DND-41 (cell line): Measurements from ENCODE around the gene TTLL6.

Experiments
- ATAC-seq: fragments of 200-7000 bp; cut with Tn5 transposase; 3 replicates; pipeline ENCODE4 v1.9.1; 2021; ENCODE audit warnings: low read depth; ENCODE audit not compliant: insufficient read depth
- DNase-seq: peaks from one replicate; pipeline ENCODE4 v3.0.0-alpha.2; 2020
- H2AFZ ChIP-seq: 2 replicates; pipeline ENCODE4 v1.6.0; 2012; ENCODE audit warnings: low read depth, low read length
- H3K27ac ChIP-seq: 2 replicates; pipeline ENCODE4 v1.5.1; 2012; ENCODE audit warnings: low read length, inconsistent platforms
- H3K27me3 ChIP-seq: fragments of 200-600 bp; sonication (generic); 2 replicates; pipeline ENCODE4 v1.6.0; 2012; ENCODE audit warnings: low read length, mild to moderate bottlenecking, inconsistent platforms; ENCODE audit not compliant: insufficient read depth, poor library complexity
- H3K36me3 ChIP-seq: 2 replicates; pipeline ENCODE4 v1.5.1; 2012; ENCODE audit warnings: low read length, inconsistent platforms; ENCODE audit not compliant: insufficient read depth
- H3K4me1 ChIP-seq: 2 replicates; pipeline ENCODE4 v1.5.1; 2012; ENCODE audit warnings: mild to moderate bottlenecking, low read length; ENCODE audit not compliant: insufficient read depth
- H3K4me2 ChIP-seq: 2 replicates; pipeline ENCODE4 v1.6.0; 2012; ENCODE audit warnings: mild to moderate bottlenecking, moderate library complexity, low read length, inconsistent platforms; ENCODE audit not compliant: insufficient read depth
- H3K4me3 ChIP-seq, 2 experiments: fragments of 200-600 bp in 1 of 2; shearing (Covaris generic) in 1 of 2; 2 replicates each; pipeline ENCODE4 v1.5.1; 2012 to 2016; ENCODE audit warnings: inconsistent platforms in 2 of 2, low read length in 2 of 2, mild to moderate bottlenecking in 2 of 2, low read depth in 1 of 2, moderate library complexity in 1 of 2
- H3K79me2 ChIP-seq: 2 replicates; pipeline ENCODE4 v1.6.0; 2012; ENCODE audit warnings: low read length, inconsistent platforms; ENCODE audit not compliant: insufficient read depth
- H3K9ac ChIP-seq: 2 replicates; pipeline ENCODE4 v1.6.0; 2012; ENCODE audit warnings: low read depth, mild to moderate bottlenecking, inconsistent platforms, low read length, moderate library complexity
- H3K9me3 ChIP-seq: 2 replicates; pipeline ENCODE4 v1.5.1; 2012; ENCODE audit warnings: low read length, moderate library complexity, mild to moderate bottlenecking, inconsistent platforms; ENCODE audit not compliant: insufficient read depth, severe bottlenecking
- H4K20me1 ChIP-seq: 2 replicates; pipeline ENCODE4 v1.6.0; 2012; ENCODE audit warnings: low read length; ENCODE audit not compliant: insufficient read depth
- CTCF ChIP-seq: IDR thresholded peaks from 2 replicates; pipeline ENCODE4 v1.5.1; 2012; ENCODE audit warnings: borderline replicate concordance, low read length, moderate library complexity, mild to moderate bottlenecking; ENCODE audit not compliant: poor library complexity, severe bottlenecking; ENCODE audit errors: extremely low read depth
- EZH2 ChIP-seq: IDR thresholded peaks from 3 replicates; pipeline ENCODE4 v1.6.1; 2012; ENCODE audit warnings: borderline replicate concordance, low read depth, mild to moderate bottlenecking, moderate library complexity, low read length, inconsistent platforms; ENCODE audit not compliant: severe bottlenecking

The TTLL6 gene

GRCh38 chr17:48745381-48746275 is 71.4 kb downstream of the TTLL6 start:
- H3K9me3 ChIP-seq = no peaks in the 10 kb centered on the region
- H3K27me3 ChIP-seq = peaks cover 63% of the 10 kb centered on the region
- H3K4me1 ChIP-seq = no peaks in the 10 kb centered on the region
- H3K4me3 ChIP-seq = no peak overlapping the region
- H3K4me2 ChIP-seq = no peak overlapping the region
- H2AFZ ChIP-seq = no peak overlapping the region
- H4K20me1 ChIP-seq = no peaks in the 10 kb centered on the region
- no peak for TF ChIP-seq CTCF
- TF ChIP-seq EZH2 = no peak
- H3K79me2 ChIP-seq = no peaks in the 10 kb centered on the region
- H3K9ac ChIP-seq = no peak overlapping the region
- DNase-seq (no peak), ATAC-seq (no peak)
- no peaks in the 10 kb centered on the region for H3K36me3 ChIP-seq
- H3K27ac ChIP-seq = no peak overlapping the region

DNA sequence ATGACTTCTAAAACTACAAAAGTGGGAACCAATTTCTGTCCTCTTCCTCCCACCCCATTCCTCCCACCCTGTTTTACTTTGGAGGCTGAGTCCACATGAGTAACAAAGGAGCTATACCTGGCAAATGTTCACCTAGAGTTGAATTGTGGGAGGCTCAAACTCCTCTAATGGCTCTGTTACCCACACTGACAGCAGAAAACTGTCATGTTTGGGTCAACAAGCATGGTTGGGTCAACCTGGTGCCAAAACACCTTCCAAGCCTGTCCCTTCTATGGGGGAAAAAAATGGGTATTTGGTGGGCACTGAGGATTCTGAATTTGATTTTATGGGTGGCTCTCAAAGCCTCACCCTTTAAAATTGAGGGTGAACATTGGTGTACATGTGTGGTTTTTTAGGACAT is 76.5 kb downstream of the TTLL6 start:
- TF ChIP-seq CTCF = no peak
- TF ChIP-seq EZH2 = no peak
- no peak overlapping the region for H3K4me2 ChIP-seq
- no peaks in the 10 kb centered on the region for H4K20me1 ChIP-seq
- DNase-seq = no peak
- no peak for ATAC-seq
- H3K4me3 ChIP-seq = no peak overlapping the region
- H3K79me2 ChIP-seq = no peaks in the 10 kb centered on the region
- no peaks in the 10 kb centered on the region for H3K36me3 ChIP-seq
- H2AFZ ChIP-seq = no peak overlapping the region
- H3K4me1 ChIP-seq = no peaks in the 10 kb centered on the region
- H3K9ac ChIP-seq = no peak overlapping the region
- no peaks in the 10 kb centered on the region for H3K9me3 ChIP-seq
- no peak overlapping the region for H3K27ac ChIP-seq
- H3K27me3 ChIP-seq = peaks cover 49% of the 10 kb centered on the region

DNA sequence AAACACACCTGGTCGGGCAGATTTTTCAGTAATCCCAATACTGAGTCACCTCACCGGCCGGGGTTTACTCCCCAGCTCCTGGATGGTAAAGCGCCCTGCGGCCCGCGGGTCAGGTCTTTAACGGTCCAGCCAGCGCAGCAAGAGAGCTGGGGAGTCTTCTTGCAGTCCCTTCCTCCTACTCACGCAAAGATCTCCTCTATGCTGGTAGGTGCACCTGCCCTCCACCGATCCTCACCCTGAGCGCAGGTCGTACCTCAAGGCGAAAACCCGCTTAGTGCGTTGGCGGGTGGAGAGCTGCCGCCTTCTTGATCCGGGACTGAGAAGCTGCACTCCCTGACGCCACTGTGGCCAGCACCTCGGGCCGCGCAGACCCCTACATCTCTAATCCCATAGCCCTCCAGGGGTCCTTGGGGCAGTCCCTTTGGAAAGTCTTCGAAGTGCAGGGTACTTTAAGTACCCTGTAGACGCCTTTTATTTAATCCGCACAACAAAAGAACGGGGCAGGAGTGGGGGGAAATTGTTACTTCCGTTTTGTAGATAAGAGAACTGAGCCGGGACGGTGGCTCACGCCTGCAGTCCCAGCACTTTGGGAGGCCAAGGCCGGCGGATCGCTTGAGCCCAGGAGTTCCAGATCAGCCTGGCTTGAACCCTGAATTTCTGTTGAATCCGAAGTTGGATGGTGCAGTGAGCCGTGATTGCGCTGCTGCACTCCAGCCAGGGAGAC is 78.1 kb downstream of the TTLL6 start:
- no peak overlapping the region for H3K9ac ChIP-seq
- H3K27me3 ChIP-seq = peaks cover 48% of the 10 kb centered on the region
- H3K4me2 ChIP-seq = no peak overlapping the region
- no peak overlapping the region for H2AFZ ChIP-seq
- H3K4me1 ChIP-seq = no peaks in the 10 kb centered on the region
- H3K4me3 ChIP-seq = no peak overlapping the region
- no peaks in the 10 kb centered on the region for H3K9me3 ChIP-seq
- no peak overlapping the region for H3K27ac ChIP-seq
- DNase-seq (no peak), ATAC-seq (no peak)
- TF ChIP-seq EZH2 (no peak), CTCF (no peak)
- no peaks in the 10 kb centered on the region for H3K36me3 ChIP-seq
- H4K20me1 ChIP-seq = no peaks in the 10 kb centered on the region
- no peaks in the 10 kb centered on the region for H3K79me2 ChIP-seq
